BJ (cell line): ENCODE measurements around the gene AGBL4. TPM values are rescaled to one million over a fixed set of nuclear protein-coding genes. Genes with fewer than 3 reads are reported as not detected.

ENCODE experiments used
- CTCF ChIA-PET: fragments of 350-600 bp; formaldehyde crosslinking; extraction: SDS; loops from one replicate; lab custom pipeline; 2021; ENCODE audit warnings: antibody characterized with exemption, inconsistent platforms; lab: Yijun Ruan, JAX
- POLR2A ChIA-PET: fragments of 300-600 bp; sonication (Branson Sonifier 250); formaldehyde crosslinking; extraction: SDS; loops from one replicate; lab custom pipeline; 2021; ENCODE audit warnings: antibody characterized with exemption; lab: Charles Lee
- DNase-seq: peaks from one replicate; pipeline ENCODE4 v3.0.0-alpha.2; 2011; ENCODE audit warnings: low read depth
- H3K27me3 ChIP-seq: 2 replicates; pipeline ENCODE4 v1.6.0; 2011; ENCODE audit warnings: low read length; ENCODE audit not compliant: control insufficient read depth, insufficient read depth
- H3K36me3 ChIP-seq: 2 replicates; pipeline ENCODE4 v1.5.1; 2011; ENCODE audit warnings: low read length; ENCODE audit not compliant: control insufficient read depth, insufficient read depth
- H3K4me3 ChIP-seq: 2 replicates; pipeline ENCODE4 v1.5.1; 2011; ENCODE audit warnings: low read depth, mild to moderate bottlenecking, control low read depth, low read length
- polyA plus RNA-seq: library from polyadenylated mRNA; depleted of rRNA; stranded (reverse); fragments of >200 nt; gene quantifications from 2 replicates; pipeline ENCODE4 v1.2.3, GENCODE V29; 2011
- TF ChIP-seq, protein P1 (sequence below): IDR thresholded peaks from 2 replicates; pipeline ENCODE4 v1.5.1; 2011; ENCODE audit warnings: low read depth, mild to moderate bottlenecking, control low read depth, inconsistent platforms, low read length, moderate library complexity; ENCODE audit not compliant: insufficient read depth

AGBL4 gene
- polyA plus RNA-seq, 1 experiment: not detected

DNA sequence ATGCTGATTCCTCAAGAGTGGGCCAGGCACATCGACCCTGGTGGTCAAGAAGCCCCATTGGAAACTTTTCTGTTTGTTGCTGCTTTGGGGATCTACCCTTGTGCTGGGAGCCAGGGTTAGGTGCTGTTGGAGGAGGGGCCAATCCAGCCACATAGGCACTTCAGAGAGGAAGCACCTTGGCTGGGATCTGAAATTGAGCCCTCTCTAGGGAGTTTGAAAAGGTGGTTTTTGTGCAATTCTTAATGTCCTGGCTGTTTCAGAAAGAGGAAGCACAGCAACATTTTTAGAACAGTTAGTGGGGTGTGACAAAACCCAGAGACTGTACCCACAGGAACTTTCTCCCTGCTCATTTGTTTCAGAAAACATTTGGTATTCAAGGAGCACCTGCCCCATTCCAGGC, 1229.9 kb downstream of the AGBL4 start:
- H3K4me3 ChIP-seq: no peak overlapping the region
- TF ChIP-seq, protein P1, sequence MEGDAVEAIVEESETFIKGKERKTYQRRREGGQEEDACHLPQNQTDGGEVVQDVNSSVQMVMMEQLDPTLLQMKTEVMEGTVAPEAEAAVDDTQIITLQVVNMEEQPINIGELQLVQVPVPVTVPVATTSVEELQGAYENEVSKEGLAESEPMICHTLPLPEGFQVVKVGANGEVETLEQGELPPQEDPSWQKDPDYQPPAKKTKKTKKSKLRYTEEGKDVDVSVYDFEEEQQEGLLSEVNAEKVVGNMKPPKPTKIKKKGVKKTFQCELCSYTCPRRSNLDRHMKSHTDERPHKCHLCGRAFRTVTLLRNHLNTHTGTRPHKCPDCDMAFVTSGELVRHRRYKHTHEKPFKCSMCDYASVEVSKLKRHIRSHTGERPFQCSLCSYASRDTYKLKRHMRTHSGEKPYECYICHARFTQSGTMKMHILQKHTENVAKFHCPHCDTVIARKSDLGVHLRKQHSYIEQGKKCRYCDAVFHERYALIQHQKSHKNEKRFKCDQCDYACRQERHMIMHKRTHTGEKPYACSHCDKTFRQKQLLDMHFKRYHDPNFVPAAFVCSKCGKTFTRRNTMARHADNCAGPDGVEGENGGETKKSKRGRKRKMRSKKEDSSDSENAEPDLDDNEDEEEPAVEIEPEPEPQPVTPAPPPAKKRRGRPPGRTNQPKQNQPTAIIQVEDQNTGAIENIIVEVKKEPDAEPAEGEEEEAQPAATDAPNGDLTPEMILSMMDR: no peak
- H3K36me3 ChIP-seq: no peaks in the 10 kb centered on the region
- H3K27me3 ChIP-seq: no peaks in the 10 kb centered on the region
- ChIA-PET CTCF (interaction anchor here (0.9 kb wide), 1 partner anchor 19 kb away, joined by 3 read pairs; no protein-coding TSS in a partner anchor), POLR2A (no interaction called here)
- DNase-seq: no peak

DNA sequence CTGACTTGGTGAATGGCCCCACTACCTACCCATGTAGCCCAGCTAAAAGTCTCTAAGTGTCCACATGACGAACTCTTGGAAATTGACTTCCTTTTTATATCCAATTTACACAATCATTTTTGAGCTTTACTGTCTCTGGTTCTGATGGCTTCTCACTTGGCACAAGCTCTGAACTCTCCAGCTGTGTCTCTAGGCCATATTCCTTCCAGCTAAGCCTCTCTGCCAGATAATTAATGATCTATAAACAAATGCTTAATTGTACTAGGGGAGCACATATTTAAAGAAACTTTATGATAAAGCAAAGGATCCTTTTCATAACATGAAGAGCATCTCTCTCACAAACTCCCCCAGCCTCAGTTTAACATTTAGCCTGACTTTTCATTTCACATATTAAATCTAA, 1230.8 kb downstream of the AGBL4 start:
- no peak for DNase-seq
- no peaks in the 10 kb centered on the region for H3K36me3 ChIP-seq
- no peaks in the 10 kb centered on the region for H3K27me3 ChIP-seq
- POLR2A ChIA-PET: no interaction called here
- CTCF ChIA-PET: interaction anchor here (0.9 kb wide), 1 partner anchor 18 kb away, joined by 3 read pairs; no protein-coding TSS in a partner anchor
- no peak overlapping the region for H3K4me3 ChIP-seq
- TF ChIP-seq, protein P1: no peak

DNA sequence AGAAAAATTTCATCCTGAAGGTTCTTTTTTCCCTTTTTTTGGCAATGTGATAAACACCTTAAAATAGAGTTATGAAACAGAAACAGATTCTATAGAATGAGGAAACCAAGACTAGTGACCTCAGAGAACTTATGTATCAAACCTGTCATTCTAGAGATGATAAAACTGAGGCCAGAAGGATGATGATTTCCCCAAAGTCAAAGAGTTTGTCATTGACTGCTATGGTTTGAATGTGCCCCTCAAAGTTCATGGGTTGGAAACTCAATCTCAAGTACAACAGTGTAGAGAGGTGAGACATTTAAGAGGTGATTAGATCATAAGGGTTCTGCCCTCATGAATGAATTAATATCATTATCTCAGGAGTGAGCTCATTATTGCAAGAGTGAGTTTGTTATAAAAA, 1233.4 kb downstream of the AGBL4 start:
- Histone ChIP-seq H3K27me3 (no peaks in the 10 kb centered on the region), H3K4me3 (no peak overlapping the region), H3K36me3 (no peaks in the 10 kb centered on the region)
- DNase-seq: no peak
- CTCF ChIA-PET: interaction anchor here (0.5 to 1.1 kb wide), 2 partner anchors 10 to 218 kb away, joined by 3 read pairs; no protein-coding TSS in a partner anchor
- TF ChIP-seq, protein P1: no peak
- POLR2A ChIA-PET: no interaction called here

DNA sequence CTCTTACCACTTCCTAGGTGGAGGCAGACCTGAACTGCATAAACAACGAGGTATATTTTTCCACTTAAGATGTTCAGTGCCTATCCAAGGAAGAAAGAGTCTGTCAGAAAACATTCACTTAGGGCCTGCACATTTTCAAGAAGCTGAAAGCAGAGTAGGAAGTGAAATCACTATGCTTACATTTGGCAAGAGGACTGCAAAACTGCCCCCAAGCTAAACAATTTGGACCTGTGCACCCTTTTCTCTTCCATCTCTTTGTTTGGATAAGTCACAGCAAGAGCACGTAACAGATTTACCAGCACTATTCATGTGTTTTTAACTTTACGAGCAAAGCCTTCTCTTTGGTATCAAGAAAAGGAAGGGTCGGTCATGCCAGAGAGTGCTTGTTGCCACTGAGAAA, 1233.9 kb downstream of the AGBL4 start:
- no peak for DNase-seq
- no peaks in the 10 kb centered on the region for H3K27me3 ChIP-seq
- CTCF ChIA-PET: interaction anchor here (0.5 kb wide), 1 partner anchor 218 kb away, joined by 3 read pairs; no protein-coding TSS in a partner anchor

DNA sequence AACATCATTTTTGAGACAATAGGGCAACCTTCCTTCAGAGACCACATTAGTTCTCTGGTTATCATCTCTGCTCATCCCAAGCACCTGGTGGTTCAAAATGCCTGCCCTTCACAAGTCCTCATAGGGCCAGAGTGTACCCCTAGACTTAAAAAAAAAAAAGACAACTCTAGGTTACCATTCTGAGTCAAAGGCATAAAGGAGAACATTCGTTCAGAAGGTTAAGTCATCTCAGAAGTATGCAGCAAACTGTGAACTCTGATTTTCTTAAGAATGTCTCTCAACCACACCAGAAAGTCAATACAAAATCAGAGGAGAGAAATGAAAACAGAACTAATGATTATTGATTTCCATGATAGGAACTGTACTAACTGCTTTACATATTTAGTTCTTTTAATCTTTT, 1237.9 kb downstream of the AGBL4 start:
- Histone ChIP-seq H3K4me3 (no peak overlapping the region), H3K36me3 (no peaks in the 10 kb centered on the region), H3K27me3 (no peaks in the 10 kb centered on the region)
- no peak for DNase-seq
- ChIA-PET CTCF (no interaction called here), POLR2A (no interaction called here)
- TF ChIP-seq, protein P1: no peak

More for the DNA sequence above, 1233.9 kb downstream of the AGBL4 start:
- Histone ChIP-seq H3K4me3 (no peak overlapping the region), H3K36me3 (no peaks in the 10 kb centered on the region)
- TF ChIP-seq, protein P1: no peak
- POLR2A ChIA-PET: no interaction called here
